ENCODE measurements around the gene TTC17.

- TF ChIP-seq CTCF (IDR thresholded peaks at IDR 0.05) (no peak), POLR2A (IDR thresholded peaks at IDR 0.05) (no peak)
Observed at GRCh38 chr11:43359422-43359818, 700 bp downstream of the TTC17 start.

Data from ovary (tissue), 3 donors.